SK-N-MC (cell line): ENCODE results near the gene GPR17.

ENCODE experiments used
- EZH2 ChIP-seq: fragments of 200-600 bp; sonication (generic); IDR thresholded peaks from one replicate; pipeline ENCODE4 v1.6.1; 2017; ENCODE audit warnings: antibody characterized with exemption
- POLR2AphosphoS5 ChIP-seq: IDR thresholded peaks from 2 replicates; pipeline ENCODE4 v1.6.1; 2012; ENCODE audit warnings: mild to moderate bottlenecking, low read depth, low read length, borderline replicate concordance

GRCh38 chr2:127626917-127627739 is 18.8 kb upstream of the GPR17 start:
- TF ChIP-seq EZH2: no peak
- no peak for TF ChIP-seq POLR2AphosphoS5
